GM19395 (cell line): ENCODE measurements around the gene SNRPA1.
A peak's percentile ranks its signal among the peaks of the same experiment; 100 is the strongest.

Experiments used
- ATAC-seq: cut with Tn5 transposase; IDR thresholded peaks from one replicate; pipeline ENCODE4 v1.9.1; 2021; ENCODE audit warnings: mild to moderate bottlenecking, moderate library complexity; ENCODE audit not compliant: unreplicated experiment

SNRPA1 gene

DNA sequence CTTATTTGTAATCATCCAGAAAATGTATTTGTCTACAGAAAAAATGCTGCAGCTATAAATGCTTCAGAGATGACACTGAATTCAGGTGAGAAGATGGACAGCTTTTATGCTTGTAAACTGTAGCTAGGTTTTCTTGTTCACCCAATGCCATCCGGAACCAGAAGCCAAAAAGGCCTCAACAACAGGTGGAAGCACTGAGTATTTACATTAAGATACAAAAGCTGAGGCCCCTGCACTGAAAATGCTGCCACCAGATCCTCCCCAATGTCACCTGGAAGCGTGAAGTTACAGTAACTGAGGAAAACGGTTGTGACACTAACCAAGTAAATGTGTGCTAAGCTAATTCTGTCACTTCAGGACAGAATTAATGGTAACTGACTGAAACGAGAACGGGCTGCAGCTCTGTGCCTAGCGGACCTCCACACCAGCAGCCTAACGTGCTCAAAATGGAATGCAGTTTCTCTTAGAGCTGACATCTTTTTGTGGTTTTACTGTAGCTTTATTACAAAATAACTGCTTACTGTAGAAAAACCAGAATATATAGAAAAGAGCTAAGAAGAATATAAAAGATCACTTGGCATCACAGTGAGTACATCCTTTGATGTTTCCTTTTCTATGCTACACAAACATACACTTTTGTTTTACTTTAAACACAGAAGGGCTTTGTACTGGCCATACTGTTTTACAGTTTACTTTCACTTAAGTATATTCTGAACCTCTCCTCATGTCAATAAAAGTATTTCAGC lies 50.8 kb downstream of the SNRPA1 start:
- ATAC-seq: no peak

DNA sequence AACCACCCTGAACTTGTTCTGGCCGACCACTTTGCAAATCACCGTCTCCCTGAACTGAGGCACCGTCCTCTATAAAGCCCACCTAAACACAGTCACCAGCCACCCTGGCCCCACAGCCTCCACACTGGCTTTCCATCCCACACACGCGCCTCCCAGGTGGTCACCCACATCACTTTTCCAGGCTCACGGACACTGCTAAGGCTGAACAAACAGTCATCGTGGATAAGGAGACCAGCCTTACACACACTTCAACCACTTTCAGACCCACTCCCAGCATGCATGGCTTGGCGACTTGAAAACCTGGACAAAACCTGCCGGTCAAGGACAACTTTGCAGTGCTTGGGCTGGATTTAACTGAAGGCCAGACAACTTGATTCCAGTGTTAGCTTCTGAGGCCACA lies 51.6 kb downstream of the SNRPA1 start:
- no peak for ATAC-seq

DNA sequence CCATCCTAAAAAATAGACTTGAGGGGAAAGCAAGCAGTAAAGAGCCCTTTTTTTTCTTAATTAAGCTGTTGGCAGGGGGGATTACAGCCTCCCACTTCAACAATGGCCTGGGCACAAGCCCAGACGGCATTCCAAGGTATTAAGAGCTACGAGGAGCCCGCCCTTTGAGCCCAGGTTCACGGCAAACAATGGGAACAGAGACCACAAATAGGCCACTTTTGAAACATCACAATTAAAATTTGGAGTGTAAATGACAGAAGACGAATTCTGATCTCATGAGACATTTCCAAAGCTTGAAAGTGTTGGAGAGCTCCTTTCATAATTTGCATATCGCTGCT lies 52.1 kb downstream of the SNRPA1 start:
- ATAC-seq: no peak

DNA sequence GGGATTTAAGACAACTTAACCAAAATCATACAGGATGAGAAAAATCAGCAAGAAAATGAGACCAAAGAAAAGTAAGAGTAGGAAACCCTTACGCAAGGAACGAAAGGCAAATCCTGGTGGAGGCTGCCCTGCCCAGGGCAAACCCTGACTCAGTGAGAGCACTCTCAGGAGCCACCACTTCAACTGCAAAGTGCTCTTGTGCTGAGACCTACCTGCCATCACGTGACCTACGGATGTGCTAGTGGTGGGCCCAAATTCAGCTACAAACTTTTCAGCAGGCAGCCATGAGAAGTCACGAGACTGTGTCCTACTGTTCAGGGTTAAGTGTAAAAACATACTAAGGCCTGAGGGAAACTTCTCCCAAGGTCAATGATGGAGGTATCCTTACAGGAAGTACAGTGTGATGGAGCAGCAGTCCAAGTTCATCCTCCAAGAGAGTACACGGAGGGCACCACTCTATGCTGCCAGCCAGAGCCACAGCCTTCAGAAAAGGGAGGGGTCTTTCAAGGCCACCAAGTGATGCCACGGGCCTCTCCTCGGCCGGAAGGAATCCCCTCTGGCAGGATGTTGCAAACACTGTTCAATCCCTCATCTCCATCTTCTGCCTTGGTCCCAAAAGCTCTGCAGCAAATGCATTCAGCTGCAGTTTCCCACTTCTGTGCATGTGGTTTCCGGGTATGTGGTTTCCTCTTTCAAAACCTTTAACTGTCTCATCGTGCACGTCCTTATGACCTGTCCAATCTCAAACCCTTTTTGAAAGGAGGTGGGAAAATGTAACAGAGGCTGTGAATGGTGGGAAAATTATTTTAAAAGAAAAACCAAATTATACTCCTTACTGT lies 52.7 kb downstream of the SNRPA1 start:
- peak; percentile 78 for ATAC-seq

DNA sequence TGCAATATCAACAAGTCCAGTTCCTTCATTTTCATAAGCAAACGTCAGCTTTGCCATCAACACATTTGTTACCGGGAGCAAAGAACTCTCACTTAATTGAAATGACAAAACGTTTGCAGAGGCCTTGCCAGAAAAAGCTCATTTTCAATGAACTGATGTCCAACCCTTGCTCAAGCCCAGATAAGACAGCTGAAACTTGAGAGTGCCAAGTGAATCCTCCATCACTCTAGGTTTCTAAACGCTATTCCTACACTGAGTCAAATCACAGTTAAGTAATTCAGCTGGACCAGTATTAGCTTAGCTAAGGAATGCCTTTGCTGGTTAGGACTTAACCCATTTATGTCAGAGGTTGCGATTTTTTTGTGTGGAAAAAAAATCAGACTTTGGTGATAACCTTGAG lies 54.7 kb downstream of the SNRPA1 start:
- no peak for ATAC-seq

DNA sequence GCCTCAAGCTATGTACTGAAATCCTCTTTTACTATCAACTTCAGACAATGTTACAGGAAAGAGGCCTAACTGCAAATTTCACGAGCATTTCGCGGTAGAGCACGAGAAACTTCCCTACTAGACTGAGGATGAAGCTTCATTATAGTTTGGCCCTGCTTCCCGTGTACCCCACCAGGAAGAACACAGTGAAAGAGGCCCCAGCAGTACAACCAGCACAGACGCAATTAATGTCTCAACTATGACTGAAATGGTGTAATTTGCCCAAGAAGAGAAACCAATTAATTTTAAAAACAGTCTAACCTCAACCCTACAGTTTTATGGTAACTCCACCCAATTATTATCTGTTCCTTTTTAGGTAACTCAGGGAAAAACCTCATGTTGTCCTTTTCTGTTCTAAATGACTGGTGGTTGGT lies 55.3 kb downstream of the SNRPA1 start:
- ATAC-seq: no peak

DNA sequence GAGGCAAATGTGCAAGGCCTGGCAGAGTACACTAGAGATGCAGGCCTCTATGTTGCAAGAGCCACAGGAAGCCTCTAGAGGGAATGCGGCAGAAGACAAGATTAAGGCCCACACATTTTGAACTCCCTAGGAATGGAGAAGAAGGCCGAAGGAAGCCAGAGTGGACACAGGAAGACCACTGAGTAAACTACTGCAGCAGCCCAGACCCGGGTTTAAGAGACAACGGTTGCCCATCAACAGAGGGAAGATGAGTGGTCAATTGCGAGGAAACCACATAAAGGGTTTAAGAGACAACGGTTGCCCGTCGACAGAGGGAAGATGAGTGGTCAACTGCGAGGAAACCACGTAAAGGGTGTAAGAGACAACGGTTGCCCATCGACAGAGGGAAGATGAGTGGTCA lies 57.8 kb downstream of the SNRPA1 start:
- no peak for ATAC-seq

DNA sequence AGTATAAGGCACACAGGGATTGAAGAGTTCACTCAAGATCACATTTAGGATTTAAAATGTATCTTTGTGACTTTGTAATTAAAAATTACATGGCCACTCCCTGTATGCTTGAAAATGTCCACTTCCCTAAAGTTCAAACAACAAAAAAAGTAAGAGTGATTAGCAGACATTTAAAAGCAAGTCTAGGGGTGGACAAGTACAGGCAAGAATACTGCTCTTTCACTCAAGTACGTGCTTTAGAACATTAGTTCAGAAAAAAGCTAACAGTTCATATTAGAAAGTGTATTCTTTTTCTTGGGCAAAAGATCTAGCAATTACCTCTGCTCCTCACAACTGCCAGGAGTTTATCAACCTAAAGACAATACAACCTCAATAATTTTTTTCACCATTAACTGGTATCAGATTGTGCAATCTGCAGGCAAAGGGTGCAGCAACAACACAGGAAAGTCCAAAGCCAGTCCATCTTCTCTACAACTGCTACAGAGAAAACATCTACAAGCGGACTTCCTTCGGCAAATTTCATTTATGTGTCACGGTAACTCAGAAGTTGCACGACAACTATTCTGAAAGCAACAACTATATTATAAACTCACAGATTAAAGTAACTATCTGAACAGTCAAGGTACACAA lies 61.3 kb downstream of the SNRPA1 start:
- ATAC-seq: no peak

DNA sequence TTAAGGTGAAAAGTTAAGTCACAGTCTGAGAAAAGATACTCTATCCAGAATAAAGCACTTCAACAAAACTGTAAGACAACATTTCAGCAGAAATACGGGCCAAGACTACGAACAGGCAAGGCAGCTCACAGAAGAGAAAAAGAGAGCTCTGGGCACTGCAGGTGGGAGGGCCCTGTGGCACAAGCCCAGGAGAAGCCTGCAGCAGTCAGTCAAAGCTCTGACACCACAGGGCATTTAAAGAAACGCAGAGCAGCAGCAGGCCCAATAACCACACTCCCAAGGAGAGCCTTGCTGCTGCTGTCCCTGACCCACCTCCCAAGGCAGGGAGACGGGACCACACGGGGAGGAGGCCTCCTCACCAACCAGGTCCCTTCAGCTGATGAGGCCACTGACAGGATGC lies 62.4 kb downstream of the SNRPA1 start:
- ATAC-seq: no peak
